ENCODE results near the gene BCAT1.

- TF ChIP-seq CTCF (IDR thresholded peaks at IDR 0.05; ENCODE audit: low read depth, low read length, poor library complexity, severe bottlenecking) (no peak), EZH2phosphoT487 (IDR thresholded peaks at IDR 0.05; ENCODE audit: borderline replicate concordance, low read length) (no peak)
Measured at GRCh38 chr12:24864796-24865125, 84.1 kb downstream of the BCAT1 start.

Data from DOHH2 (cell line).